Loucy (cell line): ENCODE data around the gene TSPAN19.

Experiments used
- H2AFZ ChIP-seq: fragments of 200-600 bp; sonication (generic); 2 replicates; pipeline ENCODE4 v1.6.0; 2016; ENCODE audit warnings: antibody characterized with exemption, mild to moderate bottlenecking, low read length, moderate library complexity
- H3F3A ChIP-seq: fragments of 200-600 bp; 2 replicates; pipeline ENCODE4 v1.6.0; 2016; ENCODE audit warnings: antibody characterized with exemption, low read depth, mild to moderate bottlenecking
- H3K27me3 ChIP-seq: fragments of 200-600 bp; sonication (generic); 2 replicates; pipeline ENCODE4 v1.6.1; 2014; ENCODE audit warnings: low read length, mild to moderate bottlenecking; ENCODE audit not compliant: insufficient read depth, poor library complexity, severe bottlenecking
- H3K36me3 ChIP-seq: fragments of 200-600 bp; sonication (generic); 2 replicates; pipeline ENCODE4 v1.6.1; 2016; ENCODE audit warnings: low read length; ENCODE audit not compliant: insufficient read depth
- H3K4me1 ChIP-seq: fragments of 200-600 bp; sonication (generic); 2 replicates; pipeline ENCODE4 v1.5.1; 2014; ENCODE audit warnings: low read length, mild to moderate bottlenecking; ENCODE audit not compliant: insufficient read depth, poor library complexity, severe bottlenecking
- H3K4me2 ChIP-seq: fragments of 200-600 bp; sonication (generic); 2 replicates; pipeline ENCODE4 v1.6.0; 2014; ENCODE audit warnings: antibody characterized with exemption, low read length, low read depth, mild to moderate bottlenecking; ENCODE audit not compliant: poor library complexity, severe bottlenecking
- H3K4me3 ChIP-seq: fragments of 200-600 bp; sonication (generic); 2 replicates; pipeline ENCODE4 v1.5.1; 2014; ENCODE audit warnings: low read length, mild to moderate bottlenecking, mixed read lengths; ENCODE audit not compliant: poor library complexity, severe bottlenecking
- H3K79me2 ChIP-seq: fragments of 200-600 bp; sonication (generic); 2 replicates; pipeline ENCODE4 v1.6.1; 2014; ENCODE audit warnings: low read length; ENCODE audit not compliant: insufficient read depth
- H3K9ac ChIP-seq: fragments of 200-600 bp; sonication (generic); 2 replicates; pipeline ENCODE4 v1.6.0; 2014; ENCODE audit warnings: mild to moderate bottlenecking, low read depth, low read length, moderate library complexity; ENCODE audit not compliant: poor library complexity, severe bottlenecking
- H3K9me2 ChIP-seq: fragments of 200-600 bp; sonication (generic); replicated peaks from 2 replicates; pipeline ENCODE4 v1.6.1; 2016; ENCODE audit warnings: low read depth, low read length, mixed read lengths
- H3K9me3 ChIP-seq: fragments of 200-600 bp; sonication (generic); 2 replicates; pipeline ENCODE4 v1.6.1; 2014; ENCODE audit warnings: mild to moderate bottlenecking, antibody characterized with exemption, low read length, low read depth; ENCODE audit not compliant: insufficient read depth
- H4K20me1 ChIP-seq: fragments of 200-600 bp; sonication (generic); 2 replicates; pipeline ENCODE4 v1.6.0; 2014; ENCODE audit warnings: antibody characterized with exemption, low read length, mild to moderate bottlenecking; ENCODE audit not compliant: insufficient read depth, poor library complexity, severe bottlenecking
- CTCF ChIP-seq: fragments of 200-600 bp; sonication (generic); conservative IDR thresholded peaks from 2 replicates; pipeline ENCODE4 v1.5.1; 2014; ENCODE audit warnings: mild to moderate bottlenecking, antibody characterized with exemption, low read length
- EZH2phosphoT487 ChIP-seq: fragments of 200-600 bp; IDR thresholded peaks from 2 replicates; pipeline ENCODE4 v1.6.1; 2018; ENCODE audit warnings: antibody characterized with exemption, mild to moderate bottlenecking, moderate library complexity, borderline replicate concordance

Gene TSPAN19

GRCh38 chr12:84994426-84994825 lies 41.7 kb downstream of the TSPAN19 start:
- TF ChIP-seq CTCF = no peak
- TF ChIP-seq EZH2phosphoT487 = no peak
- Histone ChIP-seq H3K36me3 (no peaks in the 10 kb centered on the region), H4K20me1 (no peaks in the 10 kb centered on the region), H3K4me3 (no peak overlapping the region), H3K27me3 (no peaks in the 10 kb centered on the region), H3K9ac (no peak overlapping the region), H3K4me1 (no peaks in the 10 kb centered on the region), H3K9me3 (no peaks in the 10 kb centered on the region), H3K79me2 (no peaks in the 10 kb centered on the region), H3F3A (no peaks in the 10 kb centered on the region), H3K4me2 (no peak overlapping the region), H2AFZ (no peak overlapping the region), H3K9me2 (no peaks in the 10 kb centered on the region)

GRCh38 chr12:84986586-84986985 lies 49.5 kb downstream of the TSPAN19 start:
- Histone ChIP-seq H3K36me3 (no peaks in the 10 kb centered on the region), H4K20me1 (no peaks in the 10 kb centered on the region), H3K4me3 (no peak overlapping the region), H3K9ac (no peak overlapping the region), H3K4me1 (no peaks in the 10 kb centered on the region), H3F3A (no peaks in the 10 kb centered on the region), H3K9me2 (no peaks in the 10 kb centered on the region), H3K27me3 (no peaks in the 10 kb centered on the region), H3K4me2 (no peak overlapping the region), H3K79me2 (no peaks in the 10 kb centered on the region), H2AFZ (no peak overlapping the region), H3K9me3 (no peaks in the 10 kb centered on the region)
- TF ChIP-seq CTCF (no peak), EZH2phosphoT487 (no peak)

GRCh38 chr12:84986117-84986516 lies 50.0 kb downstream of the TSPAN19 start:
- TF ChIP-seq EZH2phosphoT487 (no peak), CTCF (no peak)
- H3K4me1 ChIP-seq = no peaks in the 10 kb centered on the region
- H4K20me1 ChIP-seq = no peaks in the 10 kb centered on the region
- H3K79me2 ChIP-seq = no peaks in the 10 kb centered on the region
- H3K36me3 ChIP-seq = no peaks in the 10 kb centered on the region
- H3K4me2 ChIP-seq = no peak overlapping the region
- H3K9ac ChIP-seq = no peak overlapping the region
- H3F3A ChIP-seq = no peaks in the 10 kb centered on the region
- H2AFZ ChIP-seq = no peak overlapping the region
- no peaks in the 10 kb centered on the region for H3K9me3 ChIP-seq
- no peaks in the 10 kb centered on the region for H3K9me2 ChIP-seq
- no peak overlapping the region for H3K4me3 ChIP-seq
- H3K27me3 ChIP-seq = no peaks in the 10 kb centered on the region
